AG09309 (cell line): ENCODE data around the gene IL3RA.
"Not testable (repeated sequence)": the region's sequence is repeated elsewhere in the genome, so short reads cannot be mapped to it uniquely, and the experiment has no call there.

Experiments used
- DNase-seq: peaks from one replicate; pipeline ENCODE4 v3.0.0-alpha.2; 2010; ENCODE audit warnings: low read depth
- H3K4me3 ChIP-seq: 2 replicates; pipeline ENCODE4 v1.5.1; 2011; ENCODE audit warnings: mild to moderate bottlenecking, low read depth, low read length, moderate library complexity; ENCODE audit not compliant: control insufficient read depth
- TF ChIP-seq, protein P1 (sequence below): IDR thresholded peaks from 2 replicates; pipeline ENCODE4 v1.5.1; 2011; ENCODE audit warnings: mild to moderate bottlenecking, low read depth, low read length, inconsistent platforms; ENCODE audit not compliant: insufficient read depth, control insufficient read depth; ENCODE audit errors: missing control alignments

Gene IL3RA

GRCh38 chrX:1300449-1300848, 36.1 kb upstream of the IL3RA start:
- DNase-seq = no peak
- TF ChIP-seq, protein P1, sequence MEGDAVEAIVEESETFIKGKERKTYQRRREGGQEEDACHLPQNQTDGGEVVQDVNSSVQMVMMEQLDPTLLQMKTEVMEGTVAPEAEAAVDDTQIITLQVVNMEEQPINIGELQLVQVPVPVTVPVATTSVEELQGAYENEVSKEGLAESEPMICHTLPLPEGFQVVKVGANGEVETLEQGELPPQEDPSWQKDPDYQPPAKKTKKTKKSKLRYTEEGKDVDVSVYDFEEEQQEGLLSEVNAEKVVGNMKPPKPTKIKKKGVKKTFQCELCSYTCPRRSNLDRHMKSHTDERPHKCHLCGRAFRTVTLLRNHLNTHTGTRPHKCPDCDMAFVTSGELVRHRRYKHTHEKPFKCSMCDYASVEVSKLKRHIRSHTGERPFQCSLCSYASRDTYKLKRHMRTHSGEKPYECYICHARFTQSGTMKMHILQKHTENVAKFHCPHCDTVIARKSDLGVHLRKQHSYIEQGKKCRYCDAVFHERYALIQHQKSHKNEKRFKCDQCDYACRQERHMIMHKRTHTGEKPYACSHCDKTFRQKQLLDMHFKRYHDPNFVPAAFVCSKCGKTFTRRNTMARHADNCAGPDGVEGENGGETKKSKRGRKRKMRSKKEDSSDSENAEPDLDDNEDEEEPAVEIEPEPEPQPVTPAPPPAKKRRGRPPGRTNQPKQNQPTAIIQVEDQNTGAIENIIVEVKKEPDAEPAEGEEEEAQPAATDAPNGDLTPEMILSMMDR = no peak
- H3K4me3 ChIP-seq = no peak overlapping the region

DNA sequence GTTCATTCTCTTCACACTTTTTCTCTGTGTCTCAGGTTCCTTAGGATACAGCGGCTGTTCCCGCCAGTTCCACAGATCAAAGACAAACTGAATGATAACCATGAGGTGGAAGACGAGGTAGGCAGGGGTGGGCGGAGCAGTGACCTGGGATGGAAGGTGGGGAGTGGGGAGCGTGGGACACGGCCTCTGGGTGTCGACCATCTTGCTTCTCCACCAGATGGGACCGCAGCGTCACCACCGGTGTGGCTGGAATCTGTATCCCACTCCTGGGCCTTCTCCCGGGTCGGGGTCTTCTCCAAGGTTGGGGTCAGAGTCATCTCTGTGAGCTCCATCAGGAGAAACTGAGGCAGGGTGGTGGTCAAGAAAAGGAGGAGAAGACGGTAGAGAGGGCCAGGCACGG, 31.2 kb upstream of the IL3RA start:
- DNase-seq = no peak
- TF ChIP-seq, protein P1 = no peak
- H3K4me3 ChIP-seq = no peak overlapping the region

DNA sequence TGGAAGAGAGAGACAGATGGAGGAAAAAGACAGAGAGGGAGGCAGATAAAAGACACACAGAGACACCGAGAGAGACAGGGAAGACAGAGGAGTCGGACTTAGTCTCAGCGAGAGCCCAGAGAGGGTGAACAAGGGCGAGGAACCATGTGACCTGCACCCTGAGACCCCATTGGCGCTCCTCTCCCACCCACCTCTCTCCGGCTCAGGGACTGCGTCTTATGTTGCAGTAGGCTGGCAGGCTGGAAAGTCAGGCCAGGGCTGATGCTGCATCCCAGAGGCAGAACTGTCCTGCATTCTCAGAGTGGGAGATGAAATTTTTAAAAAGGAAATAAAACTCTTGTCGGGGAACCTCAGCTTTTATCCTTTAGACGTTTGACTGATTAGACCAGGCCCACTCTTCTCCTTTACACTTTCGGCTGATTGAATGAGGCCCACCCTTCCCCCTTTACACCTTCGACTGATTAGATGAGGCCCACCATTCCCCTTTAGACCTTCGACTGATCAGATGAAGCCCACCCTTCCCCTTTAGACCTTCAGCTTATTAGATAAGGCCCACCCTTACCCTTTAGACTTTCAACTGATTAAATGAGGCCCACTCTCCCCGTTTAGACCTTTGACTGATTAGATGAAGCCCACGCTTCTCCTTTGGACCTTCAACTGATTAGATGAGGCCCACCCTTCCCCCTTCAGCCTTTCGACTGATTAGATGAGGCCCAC, 29.5 kb upstream of the IL3RA start:
- TF ChIP-seq, protein P1 = no peak
- no peak for DNase-seq

DNA sequence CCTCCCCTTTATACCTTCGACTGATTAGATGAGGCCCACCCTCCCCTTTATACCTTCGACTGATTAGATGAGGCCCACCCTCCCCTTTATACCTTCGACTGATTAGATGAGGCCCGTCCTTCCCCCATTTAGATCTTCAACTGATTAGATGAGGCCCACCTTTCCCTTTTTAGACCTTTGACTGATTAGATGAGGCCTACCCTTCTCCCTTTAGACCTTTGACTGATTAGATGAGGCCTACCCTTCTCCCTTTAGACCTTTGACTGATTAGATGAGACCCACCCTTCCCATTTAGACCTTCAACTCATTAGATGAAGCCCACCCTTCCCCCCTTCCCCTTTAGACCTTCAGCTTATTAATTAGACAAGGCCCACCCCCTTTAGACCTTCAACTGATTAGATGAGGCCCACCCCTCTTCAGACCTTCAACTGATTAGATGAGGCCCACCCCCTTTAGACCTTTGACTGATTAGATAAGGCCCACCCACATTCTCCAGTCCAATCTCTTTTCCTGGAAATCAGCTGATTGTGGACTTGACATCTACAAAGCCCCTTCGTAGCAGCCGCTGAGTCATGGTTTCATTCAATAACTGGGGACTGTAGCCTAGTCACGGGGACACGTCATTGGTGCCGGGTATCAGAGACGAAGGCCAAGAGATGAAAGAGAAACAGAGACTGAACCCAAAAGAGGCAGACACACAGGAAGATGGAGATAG, 28.8 kb upstream of the IL3RA start:
- no peak overlapping the region for H3K4me3 ChIP-seq
- TF ChIP-seq, protein P1 = no peak
- no peak for DNase-seq

More for the DNA sequence above, 29.5 kb upstream of the IL3RA start:
- no peak overlapping the region for H3K4me3 ChIP-seq

GRCh38 chrX:1308476-1308875, 28.1 kb upstream of the IL3RA start:
- TF ChIP-seq, protein P1 = no peak
- DNase-seq = no peak
- H3K4me3 ChIP-seq = no peak overlapping the region

DNA sequence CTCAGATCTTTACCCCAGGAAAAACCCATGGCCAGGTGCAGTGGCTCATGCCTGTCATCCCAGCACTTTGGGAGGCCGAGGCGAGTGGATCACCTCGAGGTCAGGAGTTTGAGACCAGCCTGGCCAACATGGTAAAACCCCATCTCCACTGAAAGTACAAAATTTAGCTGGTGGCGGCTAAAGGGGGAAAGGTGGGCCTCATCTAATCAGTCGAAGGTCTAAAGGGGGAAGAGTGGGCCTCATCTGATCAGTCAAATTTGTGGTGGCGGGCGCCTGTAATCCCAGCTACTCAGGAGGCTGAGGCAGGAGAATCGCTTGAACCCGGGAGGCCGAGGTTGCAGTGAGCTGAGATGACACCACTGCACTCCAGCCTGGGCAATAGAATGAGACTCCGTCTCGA, 27.7 kb upstream of the IL3RA start:
- not testable (repeated sequence) for DNase-seq, H3K4me3 ChIP-seq

- TF ChIP-seq, protein P1 = no peak
- no peak for DNase-seq
- H3K4me3 ChIP-seq = no peak overlapping the region
Measured at GRCh38 chrX:1313788-1314187, 22.8 kb upstream of the IL3RA start.
